Posterior vena cava (tissue), 2 donors: Measurements from ENCODE around the gene CACNA1C. TPM values are rescaled to one million over a fixed set of nuclear protein-coding genes. Genes with fewer than 3 reads are reported as not detected.
"Not testable (repeated sequence)": the region's sequence is repeated elsewhere in the genome, so short reads cannot be mapped to it uniquely, and the experiment has no call there.

Experiments used
- DNase-seq: peaks from one replicate; pipeline ENCODE4 v3.0.0-alpha.2; 2020; ENCODE audit warnings: low spot score
- intact Hi-C, 2 donors: fragments of 100-400 bp; cut with DNase I; formaldehyde crosslinking; loops; one replicate each; pipeline versions ENCODE4 v1.14.1 to v1.14.2; 2022 to 2023
- total RNA-seq, 2 donors: library from RNA; stranded (reverse); fragmentation: NEBNext Ultra II Directional; extraction: Animal tissue kit (Norgen Biotek cat#: 25700); gene quantifications; one replicate each; pipeline ENCODE4 v1.2.1, GENCODE V29; 2021
- donor health status: DM: yes; HTN: yes; CAD: no.
- donor health status: DM: yes; HTN: yes; CAD: no.

CACNA1C gene
- total RNA-seq, 2 donors from 2014 or later, result 71.3 to 71.8 TPM

GRCh38 chr12:2101771-2102170 is 49.0 kb downstream of the CACNA1C start:
- DNase-seq, result no peak
- intact Hi-C loops, result no loop called here

- intact Hi-C loops, result not testable (repeated sequence)
These were observed 49.9 kb downstream of the CACNA1C start for GRCh38 chr12:2102736-2103135.

DNA sequence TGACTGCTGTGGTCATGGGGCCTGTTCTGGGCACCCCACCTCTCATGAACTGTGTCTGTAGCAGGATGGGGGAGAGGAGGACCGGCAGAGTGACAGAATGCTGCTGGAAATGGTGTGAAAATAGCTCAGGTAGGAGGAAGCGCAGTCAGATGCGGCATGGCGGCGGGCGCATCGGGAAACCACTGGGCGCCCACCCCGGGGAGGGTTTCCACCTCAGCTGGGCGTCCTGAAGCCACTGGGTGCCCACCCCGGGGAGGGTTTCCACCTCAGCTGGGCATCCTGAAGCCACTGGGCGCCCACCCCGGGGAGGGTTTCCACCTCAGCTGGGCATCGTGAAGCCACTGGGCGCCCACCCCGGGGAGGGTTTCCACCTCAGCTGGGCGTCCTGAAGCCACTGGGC is 52.6 kb downstream of the CACNA1C start:
- DNase-seq, intact Hi-C loops: not testable (repeated sequence)

More at GRCh38 chr12:2102736-2103135, 49.9 kb downstream of the CACNA1C start:
- not testable (repeated sequence) for DNase-seq

DNA sequence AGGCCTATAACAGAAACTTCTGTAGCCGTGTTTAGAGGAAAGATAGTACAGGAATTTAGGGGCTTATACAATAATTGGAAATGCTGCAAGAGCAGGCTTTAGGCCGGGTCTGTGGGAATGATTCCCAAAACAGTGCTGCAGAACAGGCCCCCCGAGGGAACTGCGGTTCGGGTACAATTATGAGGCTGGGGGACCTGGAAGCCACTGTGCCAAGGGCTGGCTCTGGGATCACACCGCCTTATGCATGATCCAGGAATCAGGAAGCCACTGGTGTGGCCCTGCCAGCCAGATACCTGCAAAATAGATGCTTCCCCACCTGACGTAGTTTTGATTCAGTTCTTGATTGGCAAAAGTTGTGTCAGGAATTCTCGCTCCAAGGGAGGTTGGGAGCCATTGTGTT is 55.4 kb downstream of the CACNA1C start:
- no peak for DNase-seq
- intact Hi-C loops, result no loop called here

GRCh38 chr12:2108975-2109671 is 56.3 kb downstream of the CACNA1C start:
- DNase-seq, result no peak
- intact Hi-C loops, result no loop called here

- no peak for DNase-seq
- intact Hi-C loops, result no loop called here
These were observed 57.3 kb downstream of the CACNA1C start for GRCh38 chr12:2110127-2110526.

- intact Hi-C loops, result no loop called here
- DNase-seq, result peak; percentile 73
These were observed 58.2 kb downstream of the CACNA1C start for GRCh38 chr12:2110849-2111566.

DNA sequence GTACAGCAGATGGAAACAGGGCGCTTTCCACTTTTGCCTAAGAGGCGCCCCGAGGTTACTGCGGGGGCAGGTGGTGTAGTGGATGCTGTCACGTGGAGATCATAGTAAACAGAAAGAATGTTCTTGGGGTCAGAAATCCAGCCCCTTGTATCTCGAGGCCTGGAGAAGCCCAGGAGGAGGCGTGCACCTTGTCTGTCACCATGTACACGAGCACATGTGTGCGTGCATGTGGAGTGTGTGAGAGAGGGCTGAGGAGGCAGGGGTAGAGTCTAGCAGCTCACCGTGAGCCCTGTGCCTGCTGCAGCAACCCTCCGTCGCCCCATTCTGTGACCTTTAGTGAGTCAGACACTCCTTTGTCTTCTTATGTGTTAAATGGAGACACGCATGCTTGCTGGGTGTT is 59.0 kb downstream of the CACNA1C start:
- intact Hi-C loops, result no loop called here
- DNase-seq, result peak; percentile 58

DNA sequence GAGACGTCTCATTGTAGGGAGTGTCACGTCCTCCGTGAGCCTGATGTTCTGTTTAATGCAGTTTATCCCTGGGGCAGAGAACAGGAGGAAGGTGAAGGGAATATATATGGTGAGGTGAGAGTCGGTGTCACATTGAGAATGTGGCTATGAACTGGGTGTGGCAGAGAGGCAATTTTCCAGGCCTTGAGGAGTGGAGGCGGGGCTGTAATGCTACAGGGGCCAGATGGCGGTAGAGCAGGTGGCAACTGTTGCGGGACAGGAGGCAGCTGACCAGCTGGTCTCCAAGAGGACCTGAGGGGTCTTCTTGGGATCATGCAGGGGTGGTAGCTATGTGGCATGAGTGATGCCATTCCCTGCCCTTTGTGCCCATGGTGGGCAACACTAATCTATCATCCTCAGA is 59.6 kb downstream of the CACNA1C start:
- intact Hi-C loops, result no loop called here
- peak; percentile 29 for DNase-seq

GRCh38 chr12:2113119-2113912 is 60.5 kb downstream of the CACNA1C start:
- peak; percentile 72 for DNase-seq
- intact Hi-C loops, result no loop called here

- intact Hi-C loops, result no loop called here
- peak; percentile 65 for DNase-seq
These were observed 61.3 kb downstream of the CACNA1C start for GRCh38 chr12:2114071-2114470.

GRCh38 chr12:2115101-2115845 is 62.5 kb downstream of the CACNA1C start:
- intact Hi-C loops, result no loop called here
- peak; percentile 69 for DNase-seq

- intact Hi-C loops, result no loop called here
- DNase-seq, result peak; percentile 61
These were observed 64.8 kb downstream of the CACNA1C start for GRCh38 chr12:2117541-2117940.

DNA sequence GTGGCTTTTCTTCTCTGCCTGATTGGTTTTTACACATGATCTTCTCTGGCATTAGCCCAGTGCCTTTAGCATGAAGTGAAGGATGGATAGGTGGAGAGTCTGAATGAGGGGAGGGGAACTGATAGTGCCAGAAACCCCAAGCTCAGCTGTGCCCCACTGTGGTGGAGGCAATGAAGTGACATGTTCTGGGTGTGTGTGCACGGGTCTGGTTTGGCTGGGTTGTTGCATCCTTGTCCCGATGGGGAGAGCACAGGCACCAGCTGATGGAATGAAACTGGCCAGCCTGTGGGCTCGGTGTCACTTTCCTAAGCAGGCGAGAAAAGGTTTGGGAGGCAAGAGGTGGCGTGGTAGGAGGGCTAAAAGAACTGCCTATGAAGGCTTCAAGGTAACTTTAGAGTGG is 65.3 kb downstream of the CACNA1C start:
- peak; percentile 46 for DNase-seq
- intact Hi-C loops, result no loop called here

DNA sequence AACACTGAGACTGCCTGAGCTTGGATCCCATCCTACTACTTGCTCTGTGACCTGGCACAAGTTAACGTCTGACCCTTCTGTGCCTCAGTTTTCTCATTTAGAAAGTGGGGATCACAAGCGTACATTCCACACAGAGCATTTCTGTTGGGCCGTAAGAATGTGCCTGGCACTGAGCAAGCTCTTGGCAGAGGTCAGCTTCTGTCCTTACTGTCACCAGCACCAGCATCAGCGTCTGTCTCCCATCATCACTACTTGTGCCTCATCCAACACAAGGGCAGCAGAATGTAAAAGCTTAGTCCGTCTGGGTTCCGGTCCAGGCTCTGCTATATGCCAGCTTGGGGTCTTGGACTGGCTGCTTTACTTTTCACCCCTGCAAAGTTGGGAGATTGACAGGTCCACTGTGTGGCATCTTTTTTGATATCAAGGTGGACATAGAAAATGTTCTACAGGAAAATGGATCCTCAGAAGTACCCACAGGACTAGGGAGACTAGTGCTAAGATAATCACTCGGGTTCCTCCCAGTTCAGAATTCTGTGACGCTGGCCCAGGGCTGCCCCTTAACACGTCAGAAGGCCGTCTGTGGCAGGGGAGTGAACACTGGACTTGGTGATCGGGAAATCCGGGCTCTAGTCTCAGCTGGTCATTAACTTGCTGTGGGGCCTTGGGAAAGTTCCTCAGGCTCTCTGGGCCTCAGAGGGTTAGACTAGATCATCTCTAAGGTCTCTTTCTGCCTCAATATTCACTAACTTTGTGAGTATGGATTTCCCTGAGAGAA is 65.9 kb downstream of the CACNA1C start:
- DNase-seq, result peak; percentile 43
- intact Hi-C loops, result no loop called here

- DNase-seq, result peak; percentile 37
- intact Hi-C loops, result no loop called here
These were observed 66.5 kb downstream of the CACNA1C start for GRCh38 chr12:2119266-2119665.

GRCh38 chr12:2120982-2121758 is 68.4 kb downstream of the CACNA1C start:
- intact Hi-C loops, result no loop called here
- DNase-seq, result peak; percentile 23

DNA sequence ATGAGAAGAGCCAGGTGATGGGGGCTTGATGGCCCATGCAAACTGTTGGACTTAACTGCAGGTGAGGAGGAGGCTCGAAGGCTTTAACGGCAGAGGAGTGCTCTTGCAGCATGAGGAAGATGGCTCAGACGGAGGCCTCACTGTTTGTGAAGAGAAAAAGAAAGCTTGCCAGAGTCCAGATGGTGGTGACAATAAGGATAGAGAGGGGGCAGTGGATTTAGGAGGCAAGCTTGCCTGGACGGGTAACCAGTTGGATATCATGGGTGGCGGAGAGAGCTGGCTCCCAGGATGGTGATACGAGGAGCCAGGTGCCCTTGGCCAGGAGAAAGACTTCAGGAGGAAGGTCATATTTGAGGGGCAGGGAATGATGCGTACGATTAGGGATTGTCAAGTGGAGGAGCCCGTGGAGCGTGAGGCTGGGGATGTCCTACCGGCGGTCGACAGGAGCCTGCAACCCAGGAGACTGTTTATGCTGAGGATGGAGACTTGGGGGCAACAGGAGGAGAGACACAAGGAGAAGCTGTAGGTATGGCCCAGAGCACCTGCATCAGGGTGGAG is 71.8 kb downstream of the CACNA1C start:
- DNase-seq, result peak; percentile 37
- intact Hi-C loops, result no loop called here
